DOHH2 (cell line): Measurements from ENCODE around the gene C2orf76.
A peak's percentile ranks its signal among the peaks of the same experiment; 100 is the strongest.

Experiments
- H3F3A ChIP-seq: fragments of 200-600 bp; sonication (generic), shearing (Covaris generic); 2 replicates; pipeline ENCODE4 v1.6.0; 2016; ENCODE audit warnings: antibody characterized with exemption, mild to moderate bottlenecking; ENCODE audit not compliant: control insufficient read depth, insufficient read depth
- H3K27ac ChIP-seq: fragments of 200-600 bp; sonication (generic); 2 replicates; pipeline ENCODE4 v1.5.1; 2014; ENCODE audit warnings: low read depth, mild to moderate bottlenecking, low read length, moderate library complexity
- H3K27me3 ChIP-seq: fragments of 200-600 bp; sonication (generic); 2 replicates; pipeline ENCODE4 v1.6.1; 2014; ENCODE audit warnings: mild to moderate bottlenecking, low read length, mixed read lengths; ENCODE audit not compliant: control insufficient read depth
- H3K36me3 ChIP-seq: fragments of 200-600 bp; sonication (generic); 2 replicates; pipeline ENCODE4 v1.6.1; 2014; ENCODE audit warnings: mild to moderate bottlenecking, low read length, moderate library complexity, mixed read lengths; ENCODE audit not compliant: control insufficient read depth
- H3K4me1 ChIP-seq: fragments of 200-600 bp; sonication (generic); 2 replicates; pipeline ENCODE4 v1.6.1; 2014; ENCODE audit warnings: mild to moderate bottlenecking, low read length, mixed read lengths; ENCODE audit not compliant: control insufficient read depth
- H3K4me2 ChIP-seq: fragments of 200-600 bp; sonication (generic); 2 replicates; pipeline ENCODE4 v1.6.0; 2014; ENCODE audit warnings: mild to moderate bottlenecking, low read length, moderate library complexity
- H3K4me3 ChIP-seq: fragments of 200-600 bp; sonication (generic); 2 replicates; pipeline ENCODE4 v1.5.1; 2014; ENCODE audit warnings: mild to moderate bottlenecking, low read length, mixed read lengths
- H3K79me2 ChIP-seq: fragments of 200-600 bp; sonication (generic); 2 replicates; pipeline ENCODE4 v1.6.1; 2014; ENCODE audit warnings: mild to moderate bottlenecking, low read length, mixed read lengths; ENCODE audit not compliant: control insufficient read depth
- H3K9me2 ChIP-seq: fragments of 200-600 bp; sonication (generic); replicated peaks from 2 replicates; pipeline ENCODE4 v1.6.1; 2014; ENCODE audit warnings: mild to moderate bottlenecking, low read length, mixed read lengths; ENCODE audit not compliant: control insufficient read depth
- H3K9me3 ChIP-seq: fragments of 200-600 bp; sonication (generic); 2 replicates; pipeline ENCODE4 v1.6.1; 2014; ENCODE audit warnings: antibody characterized with exemption, low read length, mixed read lengths; ENCODE audit not compliant: control insufficient read depth, insufficient read depth
- H4K20me1 ChIP-seq: fragments of 200-600 bp; sonication (generic); 2 replicates; pipeline ENCODE4 v1.6.0; 2014; ENCODE audit warnings: low read depth, mild to moderate bottlenecking, antibody characterized with exemption, low read length, moderate library complexity; ENCODE audit not compliant: control insufficient read depth, insufficient read depth
- EZH2phosphoT487 ChIP-seq: fragments of 200-600 bp; sonication (generic); IDR thresholded peaks from 2 replicates; pipeline ENCODE4 v1.6.1; 2017; ENCODE audit warnings: borderline replicate concordance, mild to moderate bottlenecking, antibody characterized with exemption, low read length, moderate library complexity, mixed read lengths
- TF ChIP-seq, protein P1 (sequence below): fragments of 200-600 bp; sonication (generic); IDR thresholded peaks from one replicate; pipeline ENCODE4 v1.5.1; 2014; ENCODE audit warnings: antibody characterized with exemption, mild to moderate bottlenecking, low read depth, low read length; ENCODE audit not compliant: poor library complexity, severe bottlenecking

The C2orf76 gene

GRCh38 chr2:119387381-119388129, 20.9 kb upstream of the C2orf76 start:
- H3F3A ChIP-seq: no peaks in the 10 kb centered on the region
- no peak overlapping the region for H3K27ac ChIP-seq
- H3K9me3 ChIP-seq: no peaks in the 10 kb centered on the region
- TF ChIP-seq, protein P1, sequence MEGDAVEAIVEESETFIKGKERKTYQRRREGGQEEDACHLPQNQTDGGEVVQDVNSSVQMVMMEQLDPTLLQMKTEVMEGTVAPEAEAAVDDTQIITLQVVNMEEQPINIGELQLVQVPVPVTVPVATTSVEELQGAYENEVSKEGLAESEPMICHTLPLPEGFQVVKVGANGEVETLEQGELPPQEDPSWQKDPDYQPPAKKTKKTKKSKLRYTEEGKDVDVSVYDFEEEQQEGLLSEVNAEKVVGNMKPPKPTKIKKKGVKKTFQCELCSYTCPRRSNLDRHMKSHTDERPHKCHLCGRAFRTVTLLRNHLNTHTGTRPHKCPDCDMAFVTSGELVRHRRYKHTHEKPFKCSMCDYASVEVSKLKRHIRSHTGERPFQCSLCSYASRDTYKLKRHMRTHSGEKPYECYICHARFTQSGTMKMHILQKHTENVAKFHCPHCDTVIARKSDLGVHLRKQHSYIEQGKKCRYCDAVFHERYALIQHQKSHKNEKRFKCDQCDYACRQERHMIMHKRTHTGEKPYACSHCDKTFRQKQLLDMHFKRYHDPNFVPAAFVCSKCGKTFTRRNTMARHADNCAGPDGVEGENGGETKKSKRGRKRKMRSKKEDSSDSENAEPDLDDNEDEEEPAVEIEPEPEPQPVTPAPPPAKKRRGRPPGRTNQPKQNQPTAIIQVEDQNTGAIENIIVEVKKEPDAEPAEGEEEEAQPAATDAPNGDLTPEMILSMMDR: no peak
- TF ChIP-seq EZH2phosphoT487: no peak
- H3K4me1 ChIP-seq: peaks cover 20% of the 10 kb centered on the region
- H3K36me3 ChIP-seq: no peaks in the 10 kb centered on the region
- peak overlapping the region; percentile 19 for H3K4me2 ChIP-seq
- no peaks in the 10 kb centered on the region for H3K27me3 ChIP-seq
- H4K20me1 ChIP-seq: no peaks in the 10 kb centered on the region
- no peaks in the 10 kb centered on the region for H3K79me2 ChIP-seq
- no peaks in the 10 kb centered on the region for H3K9me2 ChIP-seq
- H3K4me3 ChIP-seq: no peak overlapping the region

DNA sequence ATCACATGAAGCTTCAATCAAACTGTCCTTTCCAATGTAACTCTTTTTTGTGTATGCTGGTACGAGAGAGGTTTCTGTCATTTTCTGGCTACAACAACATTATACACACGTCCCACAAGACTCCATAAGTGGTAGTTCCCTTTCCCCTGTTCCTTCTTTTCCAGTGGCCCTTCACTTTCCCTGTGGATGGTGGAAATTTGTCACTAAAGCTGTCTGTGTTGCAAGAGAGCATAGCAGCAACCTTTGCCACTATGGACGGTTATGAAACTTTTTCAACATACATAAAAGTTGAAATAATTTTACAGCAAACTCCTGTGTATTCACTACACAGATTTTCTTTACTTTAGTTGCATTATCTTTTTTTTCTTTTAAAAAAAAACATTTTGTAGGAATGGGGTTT, 18.8 kb upstream of the C2orf76 start:
- Histone ChIP-seq H3K27ac (no peak overlapping the region), H4K20me1 (no peaks in the 10 kb centered on the region), H3K4me1 (peaks cover 20% of the 10 kb centered on the region), H3F3A (no peaks in the 10 kb centered on the region), H3K27me3 (no peaks in the 10 kb centered on the region), H3K79me2 (no peaks in the 10 kb centered on the region), H3K36me3 (no peaks in the 10 kb centered on the region), H3K9me2 (no peaks in the 10 kb centered on the region), H3K4me2 (no peak overlapping the region), H3K9me3 (no peaks in the 10 kb centered on the region), H3K4me3 (no peak overlapping the region)
- TF ChIP-seq, protein P1: no peak
- no peak for TF ChIP-seq EZH2phosphoT487

GRCh38 chr2:119384971-119385370, 18.3 kb upstream of the C2orf76 start:
- H3F3A ChIP-seq: no peaks in the 10 kb centered on the region
- H3K36me3 ChIP-seq: no peaks in the 10 kb centered on the region
- H3K4me1 ChIP-seq: peaks cover 20% of the 10 kb centered on the region
- no peaks in the 10 kb centered on the region for H3K79me2 ChIP-seq
- H3K27ac ChIP-seq: no peak overlapping the region
- no peaks in the 10 kb centered on the region for H3K9me2 ChIP-seq
- no peak overlapping the region for H3K4me3 ChIP-seq
- no peak for TF ChIP-seq EZH2phosphoT487
- TF ChIP-seq, protein P1: no peak
- no peaks in the 10 kb centered on the region for H3K27me3 ChIP-seq
- no peaks in the 10 kb centered on the region for H3K9me3 ChIP-seq
- H4K20me1 ChIP-seq: no peaks in the 10 kb centered on the region
- no peak overlapping the region for H3K4me2 ChIP-seq
